Fibroblast of skin of right quadriceps (primary cell): ENCODE data around the gene GPC6.
A peak's percentile ranks its signal among the peaks of the same experiment; 100 is the strongest.

Experiments
- DNase-seq: peaks from one replicate; pipeline ENCODE4 v3.0.0-alpha.2; 2013

GPC6 gene

DNA sequence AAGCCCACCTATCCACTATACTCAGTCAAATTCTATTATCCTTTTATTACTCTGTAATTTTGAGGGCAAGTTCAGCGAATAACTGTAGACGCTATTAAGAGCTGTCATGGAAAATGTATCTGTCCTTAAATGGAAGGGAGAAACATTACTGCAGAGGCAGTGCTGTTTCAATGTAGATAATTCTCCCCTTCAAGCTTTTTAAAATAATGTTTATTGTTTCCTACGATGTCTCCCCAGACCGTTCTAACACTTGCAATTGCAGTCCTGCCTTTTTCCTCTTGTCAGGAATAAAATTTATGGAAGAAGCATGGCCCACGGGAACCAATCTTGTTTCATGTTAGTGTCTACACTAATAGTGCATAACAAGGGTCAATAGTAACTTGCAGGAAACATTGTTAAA is 159.5 kb downstream of the GPC6 start:
- DNase-seq, result no peak

DNA sequence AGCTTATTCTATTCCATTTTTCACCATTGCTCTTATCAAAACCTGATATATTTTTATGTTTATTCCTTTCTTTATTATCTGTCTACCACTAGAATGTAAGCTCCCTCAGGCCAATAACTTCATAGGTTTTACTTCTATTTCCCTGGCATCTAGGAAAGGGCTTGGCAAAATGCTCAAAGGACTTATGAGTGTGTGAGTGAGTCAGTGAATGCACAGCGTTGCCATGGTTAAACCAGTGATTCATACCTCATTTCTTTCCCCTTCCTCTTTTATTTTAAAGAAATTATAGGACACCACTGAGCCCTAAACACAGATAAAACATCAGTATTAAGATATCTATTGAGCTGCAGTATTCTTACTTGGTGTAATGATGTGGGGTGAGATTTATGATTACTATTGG is 162.1 kb downstream of the GPC6 start:
- DNase-seq, result peak; percentile 65

DNA sequence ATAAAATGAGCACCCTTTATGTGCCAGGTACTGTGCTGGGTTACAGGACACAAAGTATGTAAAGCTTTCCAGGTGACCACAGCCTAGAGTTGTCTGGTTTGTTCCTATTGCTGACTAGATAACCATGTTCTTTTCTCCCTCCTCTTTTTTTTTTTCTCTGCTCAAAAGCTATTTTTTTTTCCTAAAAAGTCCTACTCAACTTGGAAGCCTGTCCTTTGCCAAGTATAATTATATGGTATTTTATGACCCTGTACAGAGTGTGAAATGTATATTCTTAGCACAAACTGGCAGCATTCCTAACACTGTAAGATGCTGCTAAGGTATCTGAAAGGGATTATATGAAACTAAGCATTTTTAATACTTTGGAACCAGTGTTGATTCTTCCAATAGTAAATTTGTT is 171.0 kb downstream of the GPC6 start:
- peak; percentile 32 for DNase-seq

DNA sequence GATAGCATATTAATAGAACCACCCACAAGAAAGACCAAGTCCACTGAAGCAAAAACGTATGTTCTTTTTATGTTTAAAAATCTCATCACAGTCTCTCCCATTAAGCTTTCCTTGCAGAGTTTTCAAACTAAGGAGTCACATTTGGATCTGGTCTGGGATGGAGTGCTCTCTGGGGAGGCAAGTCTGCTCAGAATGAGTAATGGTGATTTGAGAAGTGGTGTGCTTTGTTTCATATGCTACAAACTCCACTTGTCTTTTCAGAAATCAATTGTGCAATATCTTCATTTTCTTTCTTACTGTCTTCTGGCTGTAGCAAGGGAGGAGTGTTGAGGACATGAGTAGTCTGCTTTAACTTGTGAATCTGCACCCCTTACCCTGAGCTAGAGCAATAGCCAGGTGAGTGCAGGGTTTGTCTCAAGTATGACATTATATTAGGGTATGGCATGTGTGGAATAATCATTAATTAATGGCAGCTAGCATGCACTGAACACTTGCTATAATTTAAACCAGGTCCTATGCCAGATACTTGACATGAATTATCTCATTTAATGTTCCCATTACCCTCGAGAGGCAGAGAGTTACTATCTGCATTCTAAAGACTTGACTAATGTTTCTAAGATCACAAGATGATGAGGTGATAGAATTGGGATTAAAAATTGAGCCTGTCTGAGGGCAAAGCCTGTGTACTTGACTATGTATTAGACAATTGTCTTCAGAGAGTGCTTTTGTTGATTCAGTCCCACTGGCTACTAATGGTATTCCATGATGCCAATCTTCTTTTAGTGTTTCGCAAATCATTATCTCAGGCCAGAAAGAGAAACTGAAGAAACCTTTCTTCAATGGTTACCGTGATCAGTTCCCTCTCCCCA is 171.8 kb downstream of the GPC6 start:
- peak; percentile 58 for DNase-seq

DNA sequence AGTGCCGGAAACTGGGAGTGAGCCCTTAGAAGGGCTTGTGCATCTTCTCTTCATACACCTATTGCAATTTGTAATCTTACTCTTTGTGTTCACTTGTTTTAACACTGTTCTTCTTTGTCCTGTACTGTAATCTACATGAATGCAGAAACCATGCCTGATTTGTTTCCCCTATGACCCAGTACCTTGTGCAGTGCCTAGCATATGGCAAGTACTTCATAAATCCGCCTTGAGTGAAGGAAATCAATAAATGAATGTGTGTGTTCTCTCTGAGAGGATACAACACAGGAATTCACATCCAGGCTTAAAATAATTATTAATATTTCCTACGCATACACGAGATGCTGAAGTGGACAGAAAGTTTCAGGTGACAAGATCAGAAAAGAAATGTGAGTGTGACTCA is 172.6 kb downstream of the GPC6 start:
- DNase-seq, result no peak

DNA sequence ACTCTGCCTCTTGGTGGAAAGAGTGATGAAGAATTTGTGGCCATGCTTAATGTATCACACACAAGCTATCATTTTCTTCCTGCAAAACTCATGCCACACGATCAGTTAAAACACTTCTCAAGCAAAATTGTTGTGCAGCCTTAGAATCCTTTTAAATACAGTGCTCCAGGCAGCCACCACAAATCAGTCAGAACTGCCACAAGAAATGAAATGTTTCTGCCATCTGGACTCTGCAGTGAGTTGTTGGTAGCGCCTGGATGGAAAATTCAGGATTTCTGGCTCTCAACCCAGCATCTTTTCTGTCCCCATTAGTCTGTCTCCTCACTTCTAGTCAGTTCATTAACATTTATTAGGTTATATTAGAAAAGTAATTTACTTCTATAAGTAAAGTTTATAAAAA is 179.5 kb downstream of the GPC6 start:
- DNase-seq, result no peak

DNA sequence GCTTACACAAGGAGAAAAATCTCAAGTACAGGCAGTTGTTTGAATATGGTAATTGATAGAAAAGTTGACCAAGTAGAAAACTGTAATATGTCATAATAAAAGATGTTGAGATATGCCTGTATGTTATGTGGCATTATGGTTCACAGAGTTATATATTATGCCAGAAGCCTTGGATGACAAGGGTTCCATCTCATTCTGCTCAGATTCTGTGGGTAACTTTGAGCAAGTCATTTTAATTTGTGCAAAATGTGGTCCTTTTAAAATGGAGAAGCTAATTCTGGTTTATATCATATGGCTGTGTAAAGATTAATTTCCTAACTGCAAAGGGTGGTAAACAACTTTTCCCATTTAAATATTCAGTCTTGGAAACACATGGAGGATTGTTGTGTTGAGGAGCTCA is 180.9 kb downstream of the GPC6 start:
- DNase-seq, result no peak

GRCh38 chr13:93409001-93409400 is 182.4 kb downstream of the GPC6 start:
- DNase-seq, result no peak

- DNase-seq, result no peak
Observed at GRCh38 chr13:93409816-93410215, 183.2 kb downstream of the GPC6 start.

DNA sequence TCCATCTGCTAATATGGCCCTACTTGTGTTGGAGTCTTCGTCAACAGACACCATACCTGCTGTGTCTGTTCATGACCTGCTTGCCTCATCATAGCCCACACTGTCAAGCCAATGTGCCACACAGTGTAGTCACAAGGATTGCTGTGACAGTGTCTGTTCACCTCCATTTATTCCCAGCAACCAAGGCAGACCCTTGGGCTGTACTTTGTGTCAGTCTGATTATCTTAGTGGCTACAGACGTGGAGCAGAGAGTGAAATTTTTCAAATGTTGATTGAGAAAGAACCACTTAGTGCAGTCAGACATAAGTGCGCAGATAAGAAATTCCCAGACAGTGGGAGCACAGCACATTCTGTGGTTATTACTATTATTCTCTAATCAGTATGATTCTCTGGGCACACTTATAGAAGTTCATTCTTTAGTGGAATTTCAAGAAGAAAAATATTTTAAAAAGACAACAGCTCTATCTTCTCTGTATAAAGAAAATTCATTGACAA is 184.6 kb downstream of the GPC6 start:
- no peak for DNase-seq

DNA sequence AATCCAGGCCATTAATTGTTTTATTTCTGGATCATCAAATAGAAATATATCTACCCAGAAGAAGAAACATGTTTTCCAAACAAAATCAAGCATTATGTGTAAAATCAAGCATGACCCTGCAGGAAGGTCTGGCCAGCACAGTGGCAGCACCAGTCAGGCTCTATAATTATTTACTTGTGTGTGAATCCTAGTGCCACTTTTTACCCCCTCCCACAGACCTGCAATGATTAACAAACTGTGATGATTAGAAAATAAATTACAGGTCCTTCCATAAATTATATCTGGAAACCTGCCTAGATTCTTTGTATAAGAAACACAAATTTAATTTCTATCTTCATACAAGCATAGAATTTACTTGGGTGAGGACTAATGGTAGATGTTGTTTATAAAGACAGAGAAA is 186.1 kb downstream of the GPC6 start:
- no peak for DNase-seq

- peak; percentile 16 for DNase-seq
Observed at GRCh38 chr13:93413972-93414717, 187.5 kb downstream of the GPC6 start.

GRCh38 chr13:93416736-93417355 is 190.2 kb downstream of the GPC6 start:
- peak; percentile 23 for DNase-seq

- no peak for DNase-seq
Observed at GRCh38 chr13:93418398-93418797, 191.8 kb downstream of the GPC6 start.

DNA sequence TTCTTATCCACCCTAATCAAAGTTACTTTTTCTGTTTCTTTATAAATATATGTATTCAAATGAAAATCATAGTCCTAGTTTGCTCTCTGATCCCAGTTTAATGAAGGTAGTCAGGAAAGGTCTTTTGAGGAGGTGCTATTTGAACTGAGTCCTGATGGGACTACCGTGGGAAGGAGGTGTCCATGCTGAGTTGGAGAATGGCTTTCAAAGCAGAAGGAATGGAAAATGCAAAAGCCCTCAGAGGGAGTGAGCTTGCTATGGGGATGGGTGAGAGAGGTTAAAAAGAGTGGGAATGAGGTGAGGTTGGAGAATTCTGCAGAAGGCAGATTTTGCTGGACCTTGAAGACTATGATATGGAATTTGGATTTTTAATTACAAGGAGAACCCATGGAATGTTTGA is 193.6 kb downstream of the GPC6 start:
- DNase-seq, result no peak

- DNase-seq, result no peak
Observed at GRCh38 chr13:93420887-93421286, 194.3 kb downstream of the GPC6 start.

- DNase-seq, result no peak
Observed at GRCh38 chr13:93422980-93423543, 196.5 kb downstream of the GPC6 start.

- no peak for DNase-seq
Observed at GRCh38 chr13:93425411-93425810, 198.8 kb downstream of the GPC6 start.

GRCh38 chr13:93430381-93430780 is 203.8 kb downstream of the GPC6 start:
- no peak for DNase-seq

DNA sequence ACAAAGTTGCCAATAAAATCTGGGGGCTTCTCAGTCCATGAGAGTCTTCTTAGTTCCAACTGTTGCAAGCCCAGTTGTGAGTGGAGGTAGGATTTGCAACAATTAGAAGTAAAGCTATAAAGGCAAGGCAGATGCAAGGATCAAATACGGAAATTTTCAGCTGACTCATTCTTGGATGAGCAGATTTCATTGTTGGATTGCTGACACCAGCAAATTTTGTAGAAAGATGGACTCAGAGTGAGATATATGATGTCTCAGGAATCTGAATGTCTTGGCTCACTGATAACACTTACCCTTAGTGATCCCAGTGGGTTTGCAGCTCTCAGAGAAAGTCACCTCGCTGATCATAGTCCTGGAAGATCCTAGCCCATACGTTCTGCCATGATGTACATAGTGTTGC is 209.0 kb downstream of the GPC6 start:
- no peak for DNase-seq

DNA sequence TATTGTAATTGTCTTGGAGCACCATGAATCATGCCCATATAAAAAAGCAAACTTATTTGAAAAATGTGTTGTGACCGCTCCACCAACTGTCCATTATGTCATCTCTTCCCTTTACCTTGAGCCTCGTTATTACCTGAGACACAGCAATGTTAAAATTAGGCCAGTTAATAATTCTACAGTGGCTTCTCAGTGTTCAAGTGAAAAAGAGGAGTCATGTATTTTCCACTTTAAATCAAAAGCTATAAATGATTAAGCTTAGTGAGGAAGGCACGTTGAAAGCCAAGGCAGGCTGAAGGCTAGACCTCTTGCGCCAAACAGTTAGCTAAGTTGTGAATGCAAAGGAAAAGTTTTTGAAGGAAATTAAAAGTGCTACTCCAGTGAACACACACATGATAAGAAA is 210.5 kb downstream of the GPC6 start:
- no peak for DNase-seq

- no peak for DNase-seq
Observed at GRCh38 chr13:93446238-93446637, 219.6 kb downstream of the GPC6 start.

DNA sequence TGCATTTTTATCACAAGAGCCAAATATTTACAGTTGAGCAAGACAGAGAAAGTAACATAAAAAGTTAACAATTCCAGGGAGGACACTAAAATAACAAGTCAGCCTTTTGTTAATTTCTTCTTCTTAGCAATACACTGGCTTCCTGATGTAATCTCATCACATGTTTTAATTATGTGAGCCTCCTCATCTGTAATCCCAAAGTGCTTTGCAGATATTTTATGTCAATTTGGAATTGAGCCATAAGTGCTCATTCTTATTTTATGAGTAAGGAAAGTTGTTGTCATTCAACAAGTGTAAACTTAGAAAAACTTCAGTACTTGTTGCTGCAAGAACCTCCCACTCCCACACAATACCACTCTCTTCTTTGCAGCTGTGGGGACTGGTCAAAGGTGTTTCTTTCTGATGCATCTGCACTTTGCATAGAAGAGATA is 223.6 kb downstream of the GPC6 start:
- DNase-seq, result peak; percentile 69
